NCI-H128 (cell line): ENCODE measurements around the gene FBRSL1.
A peak's percentile ranks its signal among the peaks of the same experiment; 100 is the strongest.

ENCODE experiments used
- DNase-seq: peaks from one replicate; lab custom pipeline; 2025; ENCODE audit not compliant: unreplicated experiment; lab: John Stamatoyannopoulos, UW

FBRSL1 gene

DNA sequence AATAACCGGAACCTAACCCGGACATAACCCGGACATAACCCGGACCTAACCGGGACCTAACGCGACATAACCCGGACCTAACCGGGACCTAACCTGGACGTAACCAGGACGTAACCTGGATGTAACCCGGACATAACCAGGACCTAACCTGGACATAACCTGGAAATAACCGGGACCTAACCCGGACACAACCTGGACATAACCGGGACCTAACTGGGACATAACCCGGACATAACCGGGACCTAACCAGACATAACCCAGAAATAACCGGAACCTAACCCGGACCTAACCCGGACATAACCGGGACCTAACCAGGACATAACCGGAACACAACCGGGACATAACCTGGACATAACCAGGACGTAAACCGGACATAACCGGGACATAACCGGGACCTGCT, 6.7 kb upstream of the FBRSL1 start:
- DNase-seq = no peak

- DNase-seq = no peak
These were observed 6.3 kb upstream of the FBRSL1 start for GRCh38 chr12:132483612-132484011.

DNA sequence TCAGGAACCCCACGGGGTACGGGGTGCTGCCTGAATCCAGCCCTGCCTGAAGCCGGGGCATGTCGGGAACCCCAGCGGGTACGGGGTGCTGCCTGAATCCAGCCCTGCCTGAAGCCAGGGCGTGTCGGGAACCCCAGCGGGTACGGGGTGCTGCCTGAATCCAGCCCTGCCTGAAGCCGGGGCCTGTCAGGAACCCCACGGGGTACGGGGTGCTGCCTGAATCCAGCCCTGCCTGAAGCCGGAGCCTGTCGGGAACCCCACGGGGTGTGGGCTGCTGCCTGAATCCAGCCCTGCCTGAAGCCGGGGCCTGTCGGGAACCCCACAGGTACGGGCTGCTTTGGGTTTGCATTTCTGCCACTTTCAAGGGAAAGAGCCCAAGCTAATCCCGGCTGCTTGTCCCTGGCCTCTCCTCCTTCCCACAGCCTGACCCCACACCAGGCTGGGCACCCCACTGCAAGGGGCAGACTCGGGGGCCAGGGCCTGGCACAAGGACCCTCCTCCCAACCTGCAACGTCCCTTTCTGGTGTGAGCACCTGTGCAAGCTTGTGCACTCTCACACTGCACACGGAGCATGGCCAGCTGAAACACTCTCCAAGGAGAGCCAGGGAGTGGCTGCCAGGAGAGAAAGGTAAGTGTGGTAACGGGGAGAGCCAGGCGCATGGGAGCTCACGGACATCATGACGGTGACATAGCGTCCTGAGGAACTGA, 5.6 kb upstream of the FBRSL1 start:
- no peak for DNase-seq

DNA sequence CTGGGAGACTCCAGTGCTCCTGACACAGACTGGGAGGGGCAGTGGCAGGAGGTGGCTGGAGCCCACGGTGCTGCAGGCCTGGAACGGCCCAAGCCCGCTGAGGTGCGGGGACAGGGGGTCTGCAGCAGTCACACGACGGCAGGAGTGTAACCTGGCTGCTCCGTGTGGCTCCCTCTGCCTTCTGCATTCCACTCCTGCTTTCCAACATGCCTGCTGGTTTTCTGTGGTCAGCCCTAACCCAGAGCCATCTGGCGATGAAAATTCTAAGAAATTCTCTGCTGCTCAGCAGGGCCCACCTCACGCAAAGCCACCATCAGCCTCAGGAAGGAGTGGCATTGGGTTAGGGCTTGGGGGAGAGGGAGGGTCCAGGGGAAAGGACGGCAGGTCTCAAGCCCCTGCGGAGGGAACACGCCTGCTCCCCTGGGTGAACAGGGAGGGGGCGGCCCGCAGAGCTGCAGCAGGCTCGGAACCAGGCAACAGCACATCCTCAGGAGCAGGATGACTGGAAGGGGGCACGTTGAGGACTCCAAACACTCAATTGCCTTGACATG, 5.0 kb upstream of the FBRSL1 start:
- DNase-seq = no peak

DNA sequence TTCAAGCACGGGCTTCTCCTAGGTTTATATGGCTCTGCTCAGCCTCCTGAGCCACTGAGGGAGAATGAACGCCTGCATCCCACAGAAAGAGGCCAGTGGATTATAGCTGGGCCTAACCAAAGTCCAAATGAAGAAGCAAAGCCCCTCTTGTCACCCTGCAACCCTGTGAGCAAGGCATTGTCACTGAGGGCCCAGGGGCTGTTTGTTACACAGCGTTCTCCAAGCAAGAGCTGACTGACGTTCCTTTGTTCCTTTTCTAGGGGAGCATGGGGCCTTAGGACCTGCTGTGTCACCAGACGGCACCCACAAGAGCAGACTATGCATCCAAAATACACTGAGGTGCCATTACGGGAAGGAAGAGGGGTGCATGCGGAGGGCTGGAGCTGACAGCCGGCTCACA, 4.3 kb upstream of the FBRSL1 start:
- DNase-seq = no peak

DNA sequence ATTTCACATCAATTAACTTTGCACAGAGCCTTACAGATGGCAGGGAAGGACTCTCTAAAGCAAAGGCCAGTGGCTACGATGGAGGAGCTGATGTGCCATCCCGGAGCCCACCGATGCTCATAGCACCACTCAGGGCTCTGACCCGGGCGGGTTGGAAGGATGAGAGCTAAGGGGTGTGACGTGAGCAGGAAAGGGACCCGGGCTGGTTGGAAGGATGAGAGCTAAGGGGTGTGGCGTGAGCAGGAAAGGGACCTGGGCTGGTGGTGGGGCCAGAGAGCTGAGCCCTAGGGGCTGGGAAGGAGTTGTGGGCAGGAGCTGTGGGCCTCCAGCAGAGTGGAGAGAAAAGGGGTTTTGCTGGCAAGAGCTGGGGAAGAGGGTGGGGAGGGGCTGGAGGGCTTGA, 3.8 kb upstream of the FBRSL1 start:
- DNase-seq = no peak

DNA sequence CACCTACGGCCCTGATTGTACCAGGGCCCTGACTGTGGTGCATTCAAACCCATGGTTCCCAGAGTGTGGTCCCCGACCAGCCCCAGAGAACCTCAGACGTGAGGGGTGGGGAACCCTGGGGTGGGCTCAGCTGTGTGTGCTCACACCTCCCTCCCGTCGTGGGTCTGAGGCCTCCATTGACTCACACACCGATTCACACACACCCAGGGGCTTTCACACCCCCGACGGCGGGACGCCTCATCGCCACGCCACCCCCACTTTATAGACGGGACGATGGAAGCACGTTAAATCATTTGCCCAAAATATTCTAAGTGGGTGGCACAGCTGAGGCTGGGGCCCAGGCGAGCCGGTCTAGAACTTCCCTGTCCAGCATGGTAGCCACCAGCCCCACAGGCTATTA, 3.4 kb upstream of the FBRSL1 start:
- DNase-seq = no peak

DNA sequence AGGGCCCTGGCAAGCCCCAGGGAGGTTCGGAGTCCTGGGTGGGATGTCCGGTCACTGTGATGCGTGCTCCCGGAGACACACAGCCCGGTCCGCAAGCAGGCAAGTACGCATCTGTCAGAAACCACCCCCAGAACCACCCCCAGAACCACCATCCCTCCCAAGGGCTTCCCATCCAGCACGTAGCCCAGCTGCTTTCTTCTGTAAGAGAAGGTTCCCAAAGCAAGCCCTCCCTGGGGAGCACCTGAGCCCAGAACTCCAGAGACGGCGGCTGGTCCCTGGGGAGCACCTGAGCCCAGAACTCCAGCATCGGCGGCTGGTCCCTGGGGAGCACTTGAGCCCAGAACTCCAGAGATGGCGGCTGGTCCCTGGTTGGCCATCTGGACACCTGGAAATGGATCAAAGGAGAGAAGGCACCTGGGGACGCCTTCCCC, 2.6 kb upstream of the FBRSL1 start:
- no peak for DNase-seq

- DNase-seq = no peak
These were observed 1.5 kb upstream of the FBRSL1 start for GRCh38 chr12:132488127-132489077.

- DNase-seq = no peak
These were observed 811 bp upstream of the FBRSL1 start for GRCh38 chr12:132489078-132489601.

DNA sequence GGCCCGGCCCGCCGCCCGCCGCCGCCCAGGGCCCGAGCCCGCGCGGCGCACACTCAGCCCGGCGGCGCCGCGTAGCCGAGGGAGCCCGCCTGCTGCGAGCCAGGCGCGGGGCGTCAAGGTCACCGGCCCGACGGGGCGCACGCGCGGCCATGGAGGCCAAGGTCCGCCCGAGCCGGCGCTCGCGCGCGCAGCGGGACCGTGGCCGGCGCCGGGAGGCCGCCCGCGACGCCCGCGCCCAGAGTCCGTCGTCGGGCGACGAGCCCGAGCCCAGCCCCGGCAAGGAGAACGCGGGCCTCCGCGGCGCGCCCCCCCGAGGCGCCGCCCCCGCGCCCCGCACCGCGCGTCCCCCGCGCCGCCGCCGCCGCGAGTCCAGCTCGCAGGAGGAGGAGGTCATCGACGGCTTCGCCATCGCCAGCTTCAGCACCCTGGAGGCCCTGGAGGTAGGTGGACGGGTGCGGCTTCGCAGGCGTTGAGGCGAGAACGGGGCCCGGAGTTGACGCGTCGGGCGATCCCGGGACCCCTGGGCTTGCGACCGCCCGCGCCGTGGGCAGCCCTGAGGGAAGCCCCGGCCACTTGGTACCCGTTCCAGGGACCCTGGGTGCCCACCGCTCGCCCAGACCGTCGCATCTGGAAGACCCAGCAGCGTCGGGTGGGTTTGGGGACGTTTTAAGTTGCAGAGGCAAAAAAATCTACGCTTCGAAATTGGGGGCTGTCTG, 629 bp downstream of the FBRSL1 start:
- peak; percentile 9 for DNase-seq

- no peak for DNase-seq
These were observed 1.2 kb downstream of the FBRSL1 start for GRCh38 chr12:132491138-132491663.

DNA sequence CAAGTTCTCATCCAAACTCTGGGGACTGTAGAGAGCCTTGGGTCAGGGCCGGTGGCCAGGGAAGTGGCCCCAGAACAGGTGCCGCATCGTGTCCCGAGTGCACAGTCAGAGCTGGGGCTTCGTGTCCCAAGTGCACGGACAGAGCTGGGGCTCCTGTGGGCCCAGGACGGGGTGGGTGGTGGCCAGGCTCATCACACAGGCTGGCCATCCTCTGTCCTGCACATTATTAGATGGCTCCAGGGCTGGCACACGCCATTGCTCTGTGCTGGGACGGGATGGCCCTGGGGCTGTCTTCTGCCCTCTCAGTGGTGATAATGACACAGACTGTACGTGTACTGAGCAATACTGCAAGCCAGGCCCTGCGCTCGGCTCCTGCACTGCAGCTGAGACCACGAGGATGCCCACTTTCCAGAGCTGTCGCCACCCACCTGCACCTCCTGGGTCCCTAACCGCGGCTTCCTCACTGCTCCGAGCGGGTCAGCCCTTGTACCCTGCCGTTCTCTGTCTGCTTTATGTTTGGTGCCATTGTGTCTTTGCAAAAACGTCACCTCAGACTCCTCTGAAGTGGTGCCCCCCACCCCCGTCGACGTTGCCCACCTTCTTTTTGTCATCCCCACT, 1.9 kb downstream of the FBRSL1 start:
- DNase-seq = no peak

GRCh38 chr12:132492522-132492921, 2.6 kb downstream of the FBRSL1 start:
- DNase-seq = no peak

DNA sequence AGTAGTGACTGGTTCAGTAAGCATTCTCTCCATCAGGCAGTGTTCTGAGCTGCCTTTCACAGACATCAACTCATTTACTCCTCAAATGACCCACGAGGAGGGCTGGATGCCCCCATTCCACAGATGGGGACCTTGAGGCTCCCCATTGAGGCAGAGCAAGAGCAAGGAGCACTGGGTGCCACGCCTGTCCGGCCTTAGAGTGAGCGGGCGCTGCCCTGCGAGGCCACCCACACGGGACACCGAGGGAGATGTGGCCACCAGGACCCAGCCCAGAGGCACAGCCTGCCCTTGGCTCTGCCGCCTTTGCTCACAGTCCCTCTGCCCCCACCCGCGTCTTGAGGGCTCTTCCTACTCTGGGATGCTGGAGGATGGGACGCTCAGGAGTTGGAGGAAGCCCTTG, 3.0 kb downstream of the FBRSL1 start:
- no peak for DNase-seq

DNA sequence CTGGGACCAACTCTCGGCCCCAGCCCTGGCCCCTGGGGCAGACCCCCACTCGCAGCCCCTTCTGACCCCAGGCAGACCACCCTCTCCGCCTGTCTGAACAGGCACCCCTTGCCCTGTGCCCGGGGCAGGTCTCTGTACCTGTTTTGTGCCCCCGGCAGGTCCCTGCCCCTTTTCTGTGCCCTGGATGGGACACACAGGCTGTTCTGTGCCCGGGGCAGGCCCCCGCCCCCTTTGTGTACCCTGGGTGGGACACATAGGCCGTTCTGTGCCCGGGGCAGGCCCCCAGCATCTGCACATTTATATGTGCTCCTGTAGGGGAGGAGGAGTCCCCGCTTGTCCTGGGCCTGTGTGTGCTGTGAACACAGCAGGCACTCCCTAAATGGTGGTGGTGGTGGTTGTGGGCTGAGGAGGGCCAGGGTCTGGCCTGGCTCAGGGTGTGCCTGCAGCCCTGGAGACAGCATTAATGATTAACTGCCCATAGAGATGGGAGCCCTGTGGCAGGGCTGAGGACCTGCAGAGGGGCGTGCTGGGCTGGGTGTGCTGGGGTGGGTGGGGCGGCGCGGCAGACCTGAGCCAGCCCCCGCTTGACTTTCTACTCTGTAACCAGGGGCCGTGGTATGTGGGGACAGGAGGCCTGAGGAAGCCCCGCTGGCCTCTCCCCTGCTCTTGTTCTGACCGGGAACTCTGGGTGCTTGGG, 3.7 kb downstream of the FBRSL1 start:
- DNase-seq = no peak

DNA sequence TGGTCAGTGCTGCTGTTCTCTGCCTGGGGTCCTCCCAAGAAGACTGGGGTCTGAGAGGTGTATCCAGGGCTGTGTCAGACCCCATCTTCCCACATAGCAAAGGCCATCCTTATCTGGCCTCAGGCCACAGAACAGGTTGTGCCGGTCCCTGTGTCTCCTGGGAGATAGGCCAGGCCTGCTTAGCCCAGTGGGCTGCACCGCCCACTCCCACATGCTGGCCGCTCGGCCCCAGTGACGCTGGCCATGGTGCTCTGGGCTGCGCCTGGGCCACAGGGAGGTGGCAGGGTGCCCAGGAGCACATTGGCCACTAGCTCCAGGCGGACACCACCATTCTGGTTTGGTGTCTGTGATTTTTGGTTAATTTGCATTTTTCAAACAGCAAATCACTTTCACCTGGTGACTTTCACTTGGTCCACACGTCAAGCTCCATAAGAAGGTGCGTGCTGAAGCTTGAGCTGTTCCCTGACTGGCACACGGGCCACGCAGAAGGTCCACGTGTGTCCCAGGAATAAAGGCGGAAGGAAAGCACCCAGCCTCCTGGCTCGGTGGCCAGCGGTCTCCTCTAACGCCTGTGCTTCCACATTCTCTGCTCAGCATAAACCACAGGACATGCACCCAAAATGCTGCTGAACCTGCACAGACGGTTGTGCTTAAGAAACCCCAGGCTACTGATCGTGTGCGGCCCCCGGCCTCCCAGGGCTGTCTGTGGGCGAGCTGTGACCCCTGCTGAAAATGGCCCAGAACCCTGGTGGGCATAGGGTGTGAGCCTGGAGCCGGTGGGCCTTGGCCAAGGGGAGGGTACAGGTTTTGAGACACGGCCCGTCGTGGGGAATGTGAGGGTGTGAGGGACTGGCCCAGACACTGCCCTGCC, 4.6 kb downstream of the FBRSL1 start:
- DNase-seq = no peak

DNA sequence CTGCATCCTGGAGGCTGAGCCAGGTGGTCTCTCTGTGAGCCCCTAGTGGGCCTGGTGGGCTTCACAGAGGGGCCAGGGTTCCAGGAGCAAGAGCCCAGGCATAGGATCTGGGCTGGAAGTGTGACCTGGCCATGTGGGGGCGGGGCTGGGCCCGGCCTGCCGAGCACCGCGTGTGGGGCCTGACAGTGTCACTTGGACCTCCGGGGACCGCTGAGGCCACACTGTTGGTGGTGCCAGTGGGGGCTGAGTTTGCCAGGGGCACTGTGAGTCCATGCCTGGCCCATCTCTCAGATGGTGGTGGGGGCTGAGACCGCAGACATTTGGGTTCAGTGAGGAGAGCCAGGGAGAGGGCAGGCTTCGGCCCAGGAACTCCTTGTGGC, 5.2 kb downstream of the FBRSL1 start:
- DNase-seq = no peak
